ENCODE data around the gene PTGFR.

The PTGFR gene

GRCh38 chr1:78535286-78535685 lies 44.5 kb downstream of the PTGFR start:
- no peak for TF ChIP-seq CTCF (IDR thresholded peaks at IDR 0.05; ENCODE audit: low read depth, low read length)
- H3K4me3 ChIP-seq (ENCODE audit: low read depth, low read length) = no peak overlapping the region

DNA sequence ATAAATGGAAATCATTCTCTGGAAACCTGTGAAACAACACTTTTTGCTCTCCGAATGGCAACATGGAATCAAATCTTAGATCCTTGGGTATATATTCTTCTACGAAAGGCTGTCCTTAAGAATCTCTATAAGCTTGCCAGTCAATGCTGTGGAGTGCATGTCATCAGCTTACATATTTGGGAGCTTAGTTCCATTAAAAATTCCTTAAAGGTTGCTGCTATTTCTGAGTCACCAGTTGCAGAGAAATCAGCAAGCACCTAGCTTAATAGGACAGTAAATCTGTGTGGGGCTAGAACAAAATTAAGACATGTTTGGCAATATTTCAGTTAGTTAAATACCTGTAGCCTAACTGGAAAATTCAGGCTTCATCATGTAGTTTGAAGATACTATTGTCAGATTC lies 45.7 kb downstream of the PTGFR start:
- TF ChIP-seq CTCF (IDR thresholded peaks at IDR 0.05; ENCODE audit: low read depth, low read length) = no peak
- no peak overlapping the region for H3K4me3 ChIP-seq (ENCODE audit: low read depth, low read length)

GRCh38 chr1:78540048-78540447 lies 49.3 kb downstream of the PTGFR start:
- no peak for TF ChIP-seq CTCF (IDR thresholded peaks at IDR 0.05; ENCODE audit: low read depth, low read length)
- no peak overlapping the region for H3K4me3 ChIP-seq (ENCODE audit: low read depth, low read length)

DNA sequence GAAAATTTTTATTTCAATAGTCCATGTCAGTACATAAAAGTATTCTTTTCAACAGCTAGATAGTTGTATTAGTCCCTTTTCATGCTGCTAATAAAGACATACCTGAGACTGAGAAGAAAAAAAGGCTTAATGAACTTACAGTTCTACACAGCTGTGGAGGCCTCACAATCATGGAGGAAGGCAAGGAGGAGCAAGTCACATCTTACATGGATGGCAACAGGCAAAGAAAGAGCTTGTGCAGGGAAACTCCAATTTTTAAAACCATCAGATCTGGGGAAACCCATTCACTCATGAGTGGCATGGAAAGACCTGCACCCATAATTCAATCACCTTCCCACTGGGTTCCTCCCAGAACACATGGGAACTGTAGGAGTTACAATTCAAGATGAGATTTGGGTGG lies 50.7 kb downstream of the PTGFR start:
- H3K4me3 ChIP-seq (ENCODE audit: low read depth, low read length) = no peak overlapping the region
- TF ChIP-seq CTCF (IDR thresholded peaks at IDR 0.05; ENCODE audit: low read depth, low read length) = no peak

DNA sequence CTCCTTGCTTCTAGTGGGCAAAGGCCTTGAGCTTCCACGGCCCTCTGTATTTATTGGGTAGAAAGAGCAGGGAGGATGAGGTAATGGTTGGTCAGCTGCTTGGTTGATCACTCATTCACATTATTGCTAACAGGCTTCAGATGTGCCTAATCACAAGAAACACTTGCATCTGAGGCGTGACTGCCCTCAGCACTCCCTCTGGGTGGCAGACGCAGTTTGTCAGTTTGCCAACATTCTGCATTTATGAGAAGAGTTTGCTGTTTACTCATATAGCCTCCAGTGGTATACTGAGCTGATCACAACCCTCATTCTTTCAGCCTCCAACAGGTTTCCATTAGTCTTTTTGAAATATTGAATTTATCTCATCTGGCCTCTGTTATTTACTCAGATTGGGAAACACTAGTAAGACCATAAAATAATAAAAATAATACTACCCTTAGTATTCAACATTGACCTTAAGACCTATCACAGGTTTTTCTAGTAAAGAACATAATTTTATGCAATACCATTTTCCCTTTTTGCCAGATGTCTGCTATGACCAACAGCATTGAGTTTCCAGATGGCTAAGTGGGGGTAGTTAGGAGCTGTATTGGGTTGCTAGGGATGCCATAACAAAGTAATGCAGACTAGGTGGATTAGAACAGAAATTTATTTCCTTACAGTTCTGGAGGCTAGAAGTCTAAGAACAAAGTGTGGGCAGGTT lies 53.3 kb downstream of the PTGFR start:
- no peak for TF ChIP-seq CTCF (IDR thresholded peaks at IDR 0.05; ENCODE audit: low read depth, low read length)
- no peak overlapping the region for H3K4me3 ChIP-seq (ENCODE audit: low read depth, low read length)

DNA sequence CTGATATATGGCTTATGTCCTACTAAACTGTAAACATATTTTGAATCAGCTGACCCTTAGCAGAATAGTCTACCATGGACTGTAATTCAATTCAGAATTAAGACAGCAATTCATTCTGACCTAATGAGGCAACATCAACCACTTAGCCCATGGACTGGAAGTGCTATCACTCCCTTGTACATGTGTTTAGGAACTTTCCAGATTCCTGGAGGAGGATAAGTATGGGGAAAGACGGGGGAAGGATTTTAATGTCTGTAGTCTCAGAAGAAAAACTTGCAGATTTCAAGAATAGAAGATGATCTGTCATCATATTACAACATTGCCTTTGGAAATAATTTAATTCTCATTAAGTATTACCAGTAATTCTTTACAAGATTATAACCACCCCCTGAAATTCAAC lies 56.3 kb downstream of the PTGFR start:
- TF ChIP-seq CTCF (IDR thresholded peaks at IDR 0.05; ENCODE audit: low read depth, low read length) = no peak
- H3K4me3 ChIP-seq (ENCODE audit: low read depth, low read length) = no peak overlapping the region

DNA sequence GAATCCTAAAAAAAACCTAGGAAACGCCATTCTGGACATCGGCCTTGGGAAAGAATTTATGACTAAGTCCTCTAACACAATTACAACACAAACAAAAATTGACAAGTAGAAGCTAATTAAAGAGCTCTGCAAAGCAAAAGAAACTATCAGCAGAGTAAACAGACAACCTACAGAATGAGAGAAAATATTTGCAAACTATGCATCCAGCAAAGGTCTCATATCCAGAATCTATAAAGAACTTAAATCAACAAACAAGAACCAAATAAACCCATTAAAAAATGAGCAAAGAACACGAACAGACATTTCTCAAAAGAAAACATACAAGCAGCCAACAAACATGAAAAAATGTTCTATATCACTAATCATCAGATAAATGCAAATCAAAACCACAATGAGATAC lies 58.6 kb downstream of the PTGFR start:
- TF ChIP-seq CTCF (IDR thresholded peaks at IDR 0.05; ENCODE audit: low read depth, low read length) = no peak
- no peak overlapping the region for H3K4me3 ChIP-seq (ENCODE audit: low read depth, low read length)
